GM10266 (cell line): ENCODE results near the gene SIRT5.

ENCODE experiments used
- DNase-seq: peaks from one replicate; pipeline ENCODE4 v3.0.0; 2012; ENCODE audit errors: extremely low spot score
- TF ChIP-seq, protein P1 (sequence below): IDR thresholded peaks from 2 replicates; pipeline ENCODE4 v1.5.1; 2012; ENCODE audit warnings: mild to moderate bottlenecking, low read depth; ENCODE audit not compliant: control insufficient read depth, insufficient read depth; ENCODE audit errors: missing control alignments

SIRT5 gene

DNA sequence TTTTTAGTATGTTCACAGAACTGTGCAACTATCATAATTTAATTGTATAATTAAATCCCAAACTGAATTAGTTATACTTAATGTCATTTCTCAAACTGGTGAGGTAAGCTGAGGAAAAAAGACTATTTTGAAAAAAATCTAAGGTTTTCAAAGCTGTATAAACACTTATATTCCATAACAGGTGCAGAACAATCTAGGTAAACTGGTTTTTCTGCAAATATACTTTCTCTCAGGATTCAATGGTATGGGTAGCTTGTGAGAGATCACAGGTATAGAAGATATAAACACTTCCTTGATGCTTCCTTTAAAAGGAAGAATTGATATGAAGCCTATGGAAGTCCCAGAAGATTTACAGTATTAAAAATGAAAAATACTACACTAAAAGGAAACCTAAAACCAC lies 74.4 kb downstream of the SIRT5 start:
- TF ChIP-seq, protein P1, sequence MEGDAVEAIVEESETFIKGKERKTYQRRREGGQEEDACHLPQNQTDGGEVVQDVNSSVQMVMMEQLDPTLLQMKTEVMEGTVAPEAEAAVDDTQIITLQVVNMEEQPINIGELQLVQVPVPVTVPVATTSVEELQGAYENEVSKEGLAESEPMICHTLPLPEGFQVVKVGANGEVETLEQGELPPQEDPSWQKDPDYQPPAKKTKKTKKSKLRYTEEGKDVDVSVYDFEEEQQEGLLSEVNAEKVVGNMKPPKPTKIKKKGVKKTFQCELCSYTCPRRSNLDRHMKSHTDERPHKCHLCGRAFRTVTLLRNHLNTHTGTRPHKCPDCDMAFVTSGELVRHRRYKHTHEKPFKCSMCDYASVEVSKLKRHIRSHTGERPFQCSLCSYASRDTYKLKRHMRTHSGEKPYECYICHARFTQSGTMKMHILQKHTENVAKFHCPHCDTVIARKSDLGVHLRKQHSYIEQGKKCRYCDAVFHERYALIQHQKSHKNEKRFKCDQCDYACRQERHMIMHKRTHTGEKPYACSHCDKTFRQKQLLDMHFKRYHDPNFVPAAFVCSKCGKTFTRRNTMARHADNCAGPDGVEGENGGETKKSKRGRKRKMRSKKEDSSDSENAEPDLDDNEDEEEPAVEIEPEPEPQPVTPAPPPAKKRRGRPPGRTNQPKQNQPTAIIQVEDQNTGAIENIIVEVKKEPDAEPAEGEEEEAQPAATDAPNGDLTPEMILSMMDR = no peak
- DNase-seq = no peak

DNA sequence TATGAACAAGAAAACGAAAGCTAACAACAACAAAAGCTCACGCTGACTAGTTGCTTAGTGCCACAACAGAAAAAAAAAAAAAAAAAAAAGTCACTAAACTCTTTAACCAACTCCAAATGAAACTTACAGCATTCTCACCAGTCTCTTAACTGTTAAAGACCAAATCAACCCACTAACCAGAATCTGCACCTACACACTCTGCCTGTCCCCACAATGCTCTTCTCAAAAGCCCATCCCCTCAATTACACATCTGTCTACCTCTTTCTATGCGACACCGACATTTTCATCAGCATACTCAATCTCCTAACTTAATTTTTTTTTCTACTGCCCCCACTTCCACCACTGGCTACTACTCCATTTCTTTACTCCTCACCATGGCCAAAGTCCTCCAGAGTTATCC lies 75.0 kb downstream of the SIRT5 start:
- TF ChIP-seq, protein P1 = no peak

GRCh38 chr6:13653296-13653695 lies 78.9 kb downstream of the SIRT5 start:
- TF ChIP-seq, protein P1 = no peak
- DNase-seq = no peak

More for the DNA sequence above, 75.0 kb downstream of the SIRT5 start:
- no peak for DNase-seq

- no peak for DNase-seq
These were observed 80.1 kb downstream of the SIRT5 start for GRCh38 chr6:13654496-13654895.

DNA sequence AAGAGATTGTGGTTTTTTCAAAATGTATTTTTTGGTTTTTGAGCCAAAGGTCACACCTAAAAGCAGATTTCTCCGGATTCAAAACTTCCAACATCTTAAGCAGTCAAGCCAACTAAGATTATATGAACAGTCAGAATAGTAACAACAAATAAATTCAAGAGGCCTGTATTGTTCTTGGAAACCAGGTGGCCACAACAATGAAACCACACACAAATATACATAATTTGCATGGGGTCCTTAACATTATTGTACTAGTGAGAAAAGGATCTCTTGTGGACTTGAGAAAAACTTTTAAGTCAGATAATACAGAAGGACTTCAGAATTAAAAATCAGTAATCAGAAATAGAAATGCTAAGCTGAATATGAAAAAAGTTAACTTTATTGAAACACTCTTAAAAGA lies 81.3 kb downstream of the SIRT5 start:
- TF ChIP-seq, protein P1 = no peak

More at GRCh38 chr6:13654496-13654895, 80.1 kb downstream of the SIRT5 start:
- TF ChIP-seq, protein P1 = no peak

GRCh38 chr6:13660273-13660672 lies 85.9 kb downstream of the SIRT5 start:
- TF ChIP-seq, protein P1 = no peak
- no peak for DNase-seq

More for the DNA sequence above, 81.3 kb downstream of the SIRT5 start:
- no peak for DNase-seq

DNA sequence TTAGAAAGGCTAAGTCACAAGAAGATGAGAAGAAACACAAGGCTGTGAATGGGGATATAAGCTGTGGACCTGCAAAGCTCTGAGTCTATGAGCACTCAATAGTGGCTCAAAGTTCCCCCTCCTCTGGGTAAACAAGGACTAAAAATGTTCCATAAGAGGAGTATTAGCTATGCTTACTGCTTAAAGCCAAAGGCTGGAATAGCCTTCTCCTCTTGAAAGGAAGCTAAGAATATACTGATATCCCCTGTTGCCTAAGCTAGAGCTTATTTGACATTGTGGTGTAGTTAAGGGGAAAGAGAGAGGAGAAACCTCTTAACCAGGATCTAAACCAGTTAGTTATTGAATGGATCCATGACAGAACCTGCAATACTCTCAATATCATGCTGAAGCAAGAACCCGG lies 86.5 kb downstream of the SIRT5 start:
- TF ChIP-seq, protein P1 = no peak
- DNase-seq = no peak

GRCh38 chr6:13661647-13662046 lies 87.2 kb downstream of the SIRT5 start:
- DNase-seq = no peak
- TF ChIP-seq, protein P1 = no peak
